ENCODE measurements around the gene FURIN. TPM values are rescaled to one million over a fixed set of nuclear protein-coding genes. Genes with fewer than 3 reads are reported as not detected.

Gene FURIN
- total and polyA plus RNA-seq, 2 of the 8 experiments (the other 6 are each of a cell fraction or from before 2014, with no cell fraction given) = 15.8 to 32.1 TPM

- no peak overlapping the region for H3K18ac ChIP-seq (ENCODE audit: extremely low read depth, low read length)
- no peak overlapping the region; the same call in 1 of the 2 replicates for H3K27ac ChIP-seq (ENCODE audit: low read depth, low read length)
- no peak overlapping the region for H4K91ac ChIP-seq (replicated peaks; ENCODE audit: insufficient read length, low read length)
- peak overlapping the region; percentile 16; the same call in 1 of the 2 replicates for H2BK5ac ChIP-seq (ENCODE audit: low read depth, low read length)
- H4K20me1 ChIP-seq (replicated peaks in 1 of 2; ENCODE audit: control insufficient read depth in 1 of 2, insufficient read depth in 2 of 2, low read length in 2 of 2) = peaks cover 0 to 3% of the 10 kb centered on the region in 2 experiments
- 87% methylated on average over 13 of the region's 13 CpGs; no CpG with 5 or more reads in 1 of the 2 experiments for WGBS, 2 experiments (ENCODE audit: extremely low coverage in 1 of 2, insufficient coverage in 1 of 2, insufficient read length in 1 of 2, insufficient replicate concordance in 2 of 2, low coverage in 1 of 2, low lambda C conversion rate in 2 of 2, missing lambda C conversion rate in 1 of 2)
- H3K14ac ChIP-seq (ENCODE audit: insufficient read length) = no peak overlapping the region
- H2AFZ ChIP-seq (ENCODE audit: low read length) = no peak overlapping the region
- H2BK15ac ChIP-seq (ENCODE audit: low read length) = peak overlapping the region; percentile 72; the same call in 1 of the 2 replicates
- no peak overlapping the region for H3K56ac ChIP-seq (replicated peaks; ENCODE audit: insufficient read length, low read depth, low read length)
- H2BK20ac ChIP-seq (ENCODE audit: low read length) = no peak overlapping the region
- H3K79me1 ChIP-seq (ENCODE audit: low read depth, low read length) = no peaks in the 10 kb centered on the region; the same call in 1 of the 2 replicates
- no peak overlapping the region for H2BK120ac ChIP-seq (replicated peaks; ENCODE audit: low read depth, low read length)
- peaks cover 5 to 12% (median 7%) of the 10 kb centered on the region in 4 experiments; a peak in 4 of 8 replicates for H3K36me3 ChIP-seq (ENCODE audit: control insufficient read depth in 2 of 4, insufficient read depth in 4 of 4, low read length in 3 of 4)
- ChIA-PET POLR2A (ENCODE audit: partially characterized antibody) (interaction anchor here (0.9 to 4.7 kb wide), 7 partner anchors 9 to 43 kb away, joined by 3 to 22 read pairs (median 8); partner anchors contain the start of genes FURIN and MAN2A2), CTCF (ENCODE audit: partially characterized antibody) (interaction anchor here (1.2 to 5.5 kb wide), 7 partner anchors 9 to 65 kb away, joined by 3 to 125 read pairs (median 5); partner anchors contain the start of genes HDDC3, MAN2A2 and UNC45A)
- peaks cover 0 to 21% (median 15%) of the 10 kb centered on the region in 4 experiments; a peak in 6 of 7 replicates for H3K4me1 ChIP-seq (replicated peaks in 1 of 4; ENCODE audit: control insufficient read depth in 3 of 4, insufficient read depth in 4 of 4, low read length in 3 of 4)
- no peak for DNase-seq (ENCODE audit: low read depth in 1 of 2, low spot score in 2 of 2)
- no peak overlapping the region for H3K4me3 ChIP-seq (ENCODE audit: extremely low read depth in 1 of 4, insufficient read depth in 2 of 4, low read depth in 3 of 4, low read length in 4 of 4)
- H3K27me3 ChIP-seq (replicated peaks in 1 of 4; ENCODE audit: control insufficient read depth in 3 of 4, extremely low read depth in 1 of 4, insufficient read depth in 3 of 4, low read length in 3 of 4) = no peaks in the 10 kb centered on the region
- no peak overlapping the region; a peak in 1 of 7 replicates for H3K9ac ChIP-seq (replicated peaks in 1 of 4; ENCODE audit: extremely low read depth in 1 of 4, low read depth in 3 of 4, low read length in 3 of 4)
- FAIRE-seq = no peak
- no peaks in the 10 kb centered on the region for H3K9me3 ChIP-seq (ENCODE audit: insufficient read depth in 2 of 2, low read depth in 1 of 2, low read length in 1 of 2)
- H4K5ac ChIP-seq (ENCODE audit: insufficient read length, low read depth, low read length) = peak overlapping the region; percentile 0
- no peaks in the 10 kb centered on the region for H3K79me2 ChIP-seq (ENCODE audit: control insufficient read depth in 1 of 2, insufficient read depth in 2 of 2, low read length in 2 of 2)
- peak overlapping the region; percentile 29; the same call in 1 of the 2 replicates for H2BK12ac ChIP-seq (ENCODE audit: low read depth, low read length)
- H3K23me2 ChIP-seq (ENCODE audit: low read depth, low read length) = peaks cover 1% of the 10 kb centered on the region; the same call in 1 of the 2 replicates
- no peak overlapping the region; a peak in 1 of 4 replicates for H3K4me2 ChIP-seq (ENCODE audit: insufficient read depth in 1 of 2, low read depth in 2 of 2, low read length in 2 of 2)
- no peak overlapping the region; the same call in none of the 2 replicates for H4K8ac ChIP-seq (ENCODE audit: extremely low read depth, insufficient read depth, low read length)
- no peak overlapping the region for H3K23ac ChIP-seq (ENCODE audit: insufficient read length)
- H3K4ac ChIP-seq (replicated peaks; ENCODE audit: insufficient read length, low read depth, low read length) = peak overlapping the region; percentile 22
- H2AK5ac ChIP-seq (ENCODE audit: low read depth, low read length) = no peak overlapping the region
- no peak for TF ChIP-seq ATF2 (IDR thresholded peaks at IDR 0.05; ENCODE audit: low read length)
Measured at GRCh38 chr15:90882781-90883525, 14.6 kb downstream of the FURIN start.

Measured in H1 (cell line).